ENCODE data around the gene GCA.

Gene GCA

GRCh38 chr2:162343824-162344616 is at the start of gene GCA:
Gene GCA, plus strand, starts transcription at chr2:162344132. Its CDS starts 117 bp downstream, at chr2:162344249.
- TF ChIP-seq CTCF (IDR thresholded peaks at IDR 0.05; ENCODE audit: low read depth, low read length) (no peak), POLR2A (IDR thresholded peaks at IDR 0.05; ENCODE audit: extremely low read depth, insufficient read length) (peak; percentile 32), MAX (IDR thresholded peaks at IDR 0.05; ENCODE audit: low read depth, low read length) (peak; percentile 34; the same call in 1 of the 2 replicates), MYC (IDR thresholded peaks at IDR 0.05; ENCODE audit: low read depth, low read length) (peak; percentile 47; the same call in 1 of the 2 replicates)
- DNase-seq (ENCODE audit: low read depth), result peak; percentile 94
- peak within 1 kb of the TSS; percentile 83 for H3K4me3 ChIP-seq (ENCODE audit: low read depth, low read length)

GRCh38 chr2:162295009-162295408 is 48.9 kb upstream of the GCA start:
- no peak for TF ChIP-seq POLR2A (IDR thresholded peaks at IDR 0.05; ENCODE audit: extremely low read depth, insufficient read length)
- no peak for TF ChIP-seq CTCF (IDR thresholded peaks at IDR 0.05; ENCODE audit: low read depth, low read length)
- no peak for TF ChIP-seq MAX (IDR thresholded peaks at IDR 0.05; ENCODE audit: low read depth, low read length)
- TF ChIP-seq MYC (IDR thresholded peaks at IDR 0.05; ENCODE audit: low read depth, low read length), result no peak
- H3K4me3 ChIP-seq (ENCODE audit: low read depth, low read length), result no peak overlapping the region
- DNase-seq (ENCODE audit: low read depth), result no peak

- TF ChIP-seq MAX (IDR thresholded peaks at IDR 0.05; ENCODE audit: low read depth, low read length) (no peak), CTCF (IDR thresholded peaks at IDR 0.05; ENCODE audit: low read depth, low read length) (peak; percentile 79)
- H3K4me3 ChIP-seq (ENCODE audit: low read depth, low read length), result no peak overlapping the region
- DNase-seq (ENCODE audit: low read depth), result peak; percentile 78
These were observed 45.9 kb upstream of the GCA start for GRCh38 chr2:162297925-162298552.

GRCh38 chr2:162298669-162299335 is 45.1 kb upstream of the GCA start:
- no peak for DNase-seq (ENCODE audit: low read depth)
- no peak for TF ChIP-seq MAX (IDR thresholded peaks at IDR 0.05; ENCODE audit: low read depth, low read length)
- TF ChIP-seq POLR2A (IDR thresholded peaks at IDR 0.05; ENCODE audit: extremely low read depth, insufficient read length), result no peak
- H3K4me3 ChIP-seq (ENCODE audit: low read depth, low read length), result no peak overlapping the region

- H3K4me3 ChIP-seq (ENCODE audit: low read depth, low read length), result no peak overlapping the region
- no peak for DNase-seq (ENCODE audit: low read depth)
- TF ChIP-seq MAX (IDR thresholded peaks at IDR 0.05; ENCODE audit: low read depth, low read length), result no peak
- no peak for TF ChIP-seq CTCF (IDR thresholded peaks at IDR 0.05; ENCODE audit: low read depth, low read length)
These were observed 43.7 kb upstream of the GCA start for GRCh38 chr2:162300266-162300665.
